Left ventricle myocardium inferior (tissue), 1 donor: ENCODE measurements around the gene DAPK3. TPM values are rescaled to one million over a fixed set of nuclear protein-coding genes. Genes with fewer than 3 reads are reported as not detected.

ENCODE experiments used
- DNase-seq: peaks from one replicate; pipeline ENCODE4 v3.0.0-alpha.2; 2020
- H3K27ac ChIP-seq: fragments of 200-600 bp; replicated peaks from 2 replicates; pipeline ENCODE4 v1.8.0; 2021
- H3K27me3 ChIP-seq: fragments of 200-600 bp; 2 replicates; pipeline ENCODE4 v1.8.0; 2021; ENCODE audit warnings: low read depth
- H3K36me3 ChIP-seq: fragments of 200-600 bp; 2 replicates; pipeline ENCODE4 v1.8.0; 2021
- H3K4me1 ChIP-seq: fragments of 200-600 bp; 2 replicates; pipeline ENCODE4 v1.8.0; 2021
- H3K4me3 ChIP-seq: fragments of 200-600 bp; 2 replicates; pipeline ENCODE4 v1.8.0; 2021; ENCODE audit warnings: mild to moderate bottlenecking, moderate library complexity
- H3K9me3 ChIP-seq: fragments of 200-600 bp; replicated peaks from 2 replicates; pipeline ENCODE4 v1.8.0; 2021
- intact Hi-C: fragments of 100-400 bp; cut with micrococcal nuclease; formaldehyde crosslinking; loops from one replicate; pipeline ENCODE4 v1.11.0; 2022
- total RNA-seq: library from RNA; stranded (reverse); fragmentation: NEBNext Ultra II Directional; extraction: Animal tissue kit (Norgen Biotek cat#: 25700); gene quantifications from one replicate; pipeline ENCODE4 v1.2.1, GENCODE V29; 2021
- TF ChIP-seq, protein P1 (sequence below): fragments of 200-600 bp; IDR thresholded peaks from 2 replicates; pipeline ENCODE4 v1.8.0; 2021; ENCODE audit warnings: antibody characterized with exemption, mild to moderate bottlenecking, borderline replicate concordance
- donor health status: DM: no; HTN: yes; CAD: no; lungs with severe emphysema.

DAPK3 gene
- total RNA-seq, 1 donor from 2014 or later, result 74.6 TPM

- no peak for DNase-seq
- Histone ChIP-seq H3K36me3 (peaks cover 76% of the 10 kb centered on the region), H3K4me1 (peaks cover 20% of the 10 kb centered on the region), H3K4me3 (no peak overlapping the region), H3K27ac (no peak overlapping the region), H3K9me3 (no peaks in the 10 kb centered on the region), H3K27me3 (no peaks in the 10 kb centered on the region)
- intact Hi-C loops, result no loop called here
- TF ChIP-seq, protein P1, sequence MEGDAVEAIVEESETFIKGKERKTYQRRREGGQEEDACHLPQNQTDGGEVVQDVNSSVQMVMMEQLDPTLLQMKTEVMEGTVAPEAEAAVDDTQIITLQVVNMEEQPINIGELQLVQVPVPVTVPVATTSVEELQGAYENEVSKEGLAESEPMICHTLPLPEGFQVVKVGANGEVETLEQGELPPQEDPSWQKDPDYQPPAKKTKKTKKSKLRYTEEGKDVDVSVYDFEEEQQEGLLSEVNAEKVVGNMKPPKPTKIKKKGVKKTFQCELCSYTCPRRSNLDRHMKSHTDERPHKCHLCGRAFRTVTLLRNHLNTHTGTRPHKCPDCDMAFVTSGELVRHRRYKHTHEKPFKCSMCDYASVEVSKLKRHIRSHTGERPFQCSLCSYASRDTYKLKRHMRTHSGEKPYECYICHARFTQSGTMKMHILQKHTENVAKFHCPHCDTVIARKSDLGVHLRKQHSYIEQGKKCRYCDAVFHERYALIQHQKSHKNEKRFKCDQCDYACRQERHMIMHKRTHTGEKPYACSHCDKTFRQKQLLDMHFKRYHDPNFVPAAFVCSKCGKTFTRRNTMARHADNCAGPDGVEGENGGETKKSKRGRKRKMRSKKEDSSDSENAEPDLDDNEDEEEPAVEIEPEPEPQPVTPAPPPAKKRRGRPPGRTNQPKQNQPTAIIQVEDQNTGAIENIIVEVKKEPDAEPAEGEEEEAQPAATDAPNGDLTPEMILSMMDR, result no peak
These were observed 6.6 kb upstream of the DAPK3 start for GRCh38 chr19:3977242-3978143.

DNA sequence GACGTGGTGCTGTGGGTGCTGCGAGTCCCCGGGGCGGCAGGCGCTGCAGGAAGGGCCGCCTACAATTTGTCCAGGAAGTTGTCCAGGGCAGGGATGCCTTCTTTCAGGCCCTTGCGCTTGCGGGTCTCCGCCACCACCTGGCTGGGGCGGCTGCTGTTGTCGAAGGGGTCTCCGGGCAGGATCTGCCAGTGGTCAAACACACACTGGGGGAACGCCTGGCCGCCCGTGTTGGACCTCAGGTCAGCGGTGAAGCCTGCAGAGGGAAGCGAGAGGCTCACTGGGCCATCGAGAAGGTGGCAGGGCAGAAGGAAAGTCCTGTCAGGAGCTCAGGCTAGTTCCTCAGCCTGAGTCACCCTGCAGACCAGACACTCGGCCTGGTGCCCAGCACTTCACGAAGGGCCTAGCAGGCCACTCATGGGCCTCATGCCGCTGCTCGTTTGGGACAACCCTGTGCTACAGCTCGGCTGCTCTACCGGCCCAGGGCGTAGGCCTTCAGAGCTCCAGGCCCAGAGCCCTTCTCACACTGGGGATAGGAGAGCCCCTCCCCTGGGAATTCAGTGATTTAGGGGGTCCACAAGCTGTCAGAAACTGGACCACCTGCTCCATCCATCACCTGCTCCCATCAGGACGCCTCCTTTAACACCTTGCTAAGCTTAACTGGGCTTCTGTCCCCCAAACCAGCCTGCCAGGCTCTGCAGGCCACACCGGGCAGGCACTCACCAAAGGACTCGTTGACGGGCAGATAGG lies 5.8 kb upstream of the DAPK3 start:
- Histone ChIP-seq H3K9me3 (no peaks in the 10 kb centered on the region), H3K27ac (no peak overlapping the region), H3K36me3 (peaks cover 68% of the 10 kb centered on the region), H3K4me1 (peaks cover 14% of the 10 kb centered on the region), H3K4me3 (no peak overlapping the region), H3K27me3 (no peaks in the 10 kb centered on the region)
- intact Hi-C loops, result no loop called here
- DNase-seq, result no peak
- TF ChIP-seq, protein P1, result no peak

DNA sequence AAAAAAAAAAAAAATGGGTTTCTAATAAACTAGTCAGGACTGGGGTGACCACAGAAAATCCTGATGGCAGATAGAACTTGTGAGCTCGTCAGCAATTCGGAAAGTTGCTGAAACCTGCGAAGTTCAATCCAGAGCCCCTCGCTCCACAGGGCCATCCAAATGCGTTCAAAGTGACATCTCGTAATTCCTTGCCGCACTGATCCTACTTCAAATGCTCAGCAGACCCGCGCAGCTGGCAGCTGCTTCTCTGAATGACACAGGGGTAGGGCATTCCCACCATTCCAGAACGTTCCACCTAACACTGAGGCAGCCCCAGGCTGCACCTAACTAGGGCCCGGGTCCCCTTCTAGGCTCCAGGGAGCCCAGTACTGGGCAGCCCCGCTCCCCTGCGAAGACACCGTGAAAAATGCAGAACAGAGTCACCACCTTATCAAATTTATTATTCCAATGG lies 4.8 kb upstream of the DAPK3 start:
- no peak for DNase-seq

DNA sequence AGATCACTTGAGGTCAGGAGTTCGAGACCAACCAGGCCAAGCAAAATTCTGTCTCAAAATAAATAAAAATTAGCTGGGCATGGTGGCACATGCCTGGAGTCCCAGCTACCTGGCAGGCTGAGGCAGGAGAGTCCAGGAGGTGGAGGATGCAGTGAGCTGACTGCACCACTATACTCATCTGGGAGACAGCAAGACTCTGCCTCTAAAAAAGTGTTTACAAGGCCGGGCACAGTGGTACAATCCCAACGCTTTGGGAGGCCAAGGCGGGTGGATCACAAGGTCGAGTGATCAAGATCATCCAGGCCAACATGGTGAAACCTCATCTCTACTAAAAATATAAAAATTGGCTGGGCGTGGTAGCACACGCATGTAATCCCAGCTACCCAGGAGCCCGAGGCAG lies 4.2 kb upstream of the DAPK3 start:
- Histone ChIP-seq H3K9me3 (no peaks in the 10 kb centered on the region), H3K36me3 (peaks cover 52% of the 10 kb centered on the region), H3K4me3 (no peak overlapping the region), H3K4me1 (peaks cover 19% of the 10 kb centered on the region), H3K27ac (no peak overlapping the region), H3K27me3 (no peaks in the 10 kb centered on the region)
- DNase-seq, result no peak
- intact Hi-C loops, result no loop called here
- TF ChIP-seq, protein P1, result no peak

More for the DNA sequence above, 4.8 kb upstream of the DAPK3 start:
- Histone ChIP-seq H3K4me3 (no peak overlapping the region), H3K9me3 (no peaks in the 10 kb centered on the region), H3K27me3 (no peaks in the 10 kb centered on the region), H3K36me3 (peaks cover 58% of the 10 kb centered on the region), H3K4me1 (peaks cover 14% of the 10 kb centered on the region), H3K27ac (no peak overlapping the region)
- TF ChIP-seq, protein P1, result no peak
- intact Hi-C loops, result no loop called here

DNA sequence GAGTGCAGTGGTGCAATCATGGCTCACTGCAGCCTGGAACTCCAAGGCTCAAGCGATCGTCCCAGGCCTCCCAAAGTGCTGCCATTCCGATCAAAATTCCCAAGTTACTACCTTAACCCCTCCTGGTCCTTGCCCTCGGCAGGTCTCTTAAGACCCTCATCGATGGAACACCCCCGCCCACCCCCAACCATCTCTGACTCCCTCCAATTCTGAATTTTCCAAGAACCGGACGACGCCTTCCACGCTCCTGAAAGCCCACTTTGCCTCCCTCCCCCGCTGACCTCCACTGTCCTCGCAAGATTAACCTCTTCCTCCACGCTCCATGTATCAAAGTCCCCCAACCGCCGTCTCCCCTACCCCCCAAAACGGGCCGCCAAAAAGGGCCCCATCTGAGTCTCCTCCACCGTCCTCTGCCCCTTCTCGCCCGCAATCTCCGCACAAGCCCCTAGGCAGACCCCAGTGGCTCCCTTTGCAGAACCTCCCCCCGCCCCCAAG lies 539 bp downstream of the DAPK3 start:
- Histone ChIP-seq H3K27me3 (no peaks in the 10 kb centered on the region), H3K27ac (peak overlapping the region; percentile 99), H3K4me1 (peaks cover 62% of the 10 kb centered on the region), H3K4me3 (peak overlapping the region; percentile 99), H3K9me3 (no peaks in the 10 kb centered on the region), H3K36me3 (peaks cover 34% of the 10 kb centered on the region)
- TF ChIP-seq, protein P1, result no peak
- DNase-seq, result no peak
- intact Hi-C loops, result no loop called here
